NCI-H2107 treated with DMSO at 0.1 percent for 48 hours (cell line): ENCODE measurements around the gene KIR2DL3.
"Not testable (repeated sequence)": the region's sequence is repeated elsewhere in the genome, so short reads cannot be mapped to it uniquely, and the experiment has no call there.

Experiments used
- DNase-seq: peaks from one replicate; lab custom pipeline; 2025; ENCODE audit not compliant: unreplicated experiment; lab: John Stamatoyannopoulos, UW

The KIR2DL3 gene

GRCh38 chr19:54741950-54742349 is 3.6 kb downstream of the KIR2DL3 start:
- not testable (repeated sequence) for DNase-seq

- not testable (repeated sequence) for DNase-seq
These were observed 5.8 kb downstream of the KIR2DL3 start for GRCh38 chr19:54744080-54744479.

GRCh38 chr19:54747614-54748322 is 9.5 kb downstream of the KIR2DL3 start:
- DNase-seq: not testable (repeated sequence)

- DNase-seq: not testable (repeated sequence)
These were observed 12.0 kb downstream of the KIR2DL3 start for GRCh38 chr19:54750276-54750675.

GRCh38 chr19:54756204-54757110 is 18.1 kb downstream of the KIR2DL3 start:
- not testable (repeated sequence) for DNase-seq

GRCh38 chr19:54758577-54758976 is 20.3 kb downstream of the KIR2DL3 start:
- DNase-seq: not testable (repeated sequence)

- DNase-seq: not testable (repeated sequence)
These were observed 25.9 kb downstream of the KIR2DL3 start for GRCh38 chr19:54764219-54764618.

GRCh38 chr19:54766464-54766863 is 28.2 kb downstream of the KIR2DL3 start:
- DNase-seq: not testable (repeated sequence)

- DNase-seq: not testable (repeated sequence)
These were observed 31.3 kb downstream of the KIR2DL3 start, which contains the start of gene KIR2DL1 for GRCh38 chr19:54769646-54770045. KIR2DL1 (plus strand) TSS chr19:54769793; CDS start chr19:54769851, 58 bp downstream.

- not testable (repeated sequence) for DNase-seq
These were observed 32.2 kb downstream of the KIR2DL3 start for GRCh38 chr19:54770511-54770910.

GRCh38 chr19:54771018-54771960 is 33.0 kb downstream of the KIR2DL3 start:
- not testable (repeated sequence) for DNase-seq

- DNase-seq: not testable (repeated sequence)
These were observed 34.4 kb downstream of the KIR2DL3 start for GRCh38 chr19:54772666-54773065.

GRCh38 chr19:54775095-54775815 is 36.9 kb downstream of the KIR2DL3 start:
- not testable (repeated sequence) for DNase-seq

GRCh38 chr19:54775830-54776229 is 37.5 kb downstream of the KIR2DL3 start:
- DNase-seq: not testable (repeated sequence)

- DNase-seq: not testable (repeated sequence)
These were observed 39.5 kb downstream of the KIR2DL3 start for GRCh38 chr19:54777851-54778250.

GRCh38 chr19:54778896-54779295 is 40.6 kb downstream of the KIR2DL3 start:
- not testable (repeated sequence) for DNase-seq

GRCh38 chr19:54782916-54783315 is 44.6 kb downstream of the KIR2DL3 start:
- DNase-seq: not testable (repeated sequence)

- not testable (repeated sequence) for DNase-seq
These were observed 47.9 kb downstream of the KIR2DL3 start for GRCh38 chr19:54786091-54786723.

GRCh38 chr19:54788154-54788553 is 49.8 kb downstream of the KIR2DL3 start:
- not testable (repeated sequence) for DNase-seq
